ENCODE data around the gene GTF2E1. TPM values are rescaled to one million over a fixed set of nuclear protein-coding genes. Genes with fewer than 3 reads are reported as not detected.

The GTF2E1 gene
- total RNA-seq (10 to 100 TPM in 5 of 7 donors, 1 to 10 TPM in 2; 4.5 to 20.3 (median 11.7) TPM), polyA plus RNA-seq (10 to 100 TPM in 1 of 2 donors, 1 to 10 TPM in 1; 4.7 to 11.8 TPM)
- long read RNA-seq, donor 1, transcript GTF2E1-201 (5 exons, 3,012 nt) = major isoform, 6 of 7 reads
- long read RNA-seq, donor 1, partial matches to known transcripts = 1 of 7 reads
- long read RNA-seq, donor 1, other reads (novel, unspliced or antisense) = 0 of 7 reads
- long read RNA-seq, donor 2, transcript GTF2E1-201 (5 exons, 3,012 nt) = major isoform, 13 of 14 reads
- long read RNA-seq, donor 2, partial matches to known transcripts = 0 of 14 reads
- long read RNA-seq, donor 2, other reads (novel, unspliced or antisense) = 0 of 14 reads
- long read RNA-seq, donor 3, transcript GTF2E1-201 (5 exons, 3,012 nt) = major isoform, 6 of 9 reads
- long read RNA-seq, donor 3, partial matches to known transcripts = 2 of 9 reads
- long read RNA-seq, donor 3, other reads (novel, unspliced or antisense) = 1 of 9 reads

GRCh38 chr3:120742198-120742848, at the start of gene GTF2E1, which contains the start of gene RABL3:
Gene GTF2E1 (plus strand): TSS chr3:120742744. CDS start chr3:120750553, 7,809 bp downstream.
Gene RABL3 (minus strand): TSS chr3:120742516. CDS start chr3:120742507, 9 bp downstream.
- Histone ChIP-seq H3K27me3 (no peaks in the 10 kb centered on the region), H3K4me1 (ENCODE audit: insufficient read depth) (peaks cover 7% of the 10 kb centered on the region), H3K36me3 (no peaks in the 10 kb centered on the region), H3K27ac (peak within 1 kb of the TSS; percentile 84 to 85), H3K4me3 (peak within 1 kb of the TSS; percentile 90), H3K9me3 (peaks cover 0 to 6% of the 10 kb centered on the region in 2 donors)
- intact Hi-C loops (cut with DNase I) = loop anchor here in 1 of 4 donors (10.0 kb wide), 1 partner anchor 178 kb away; no protein-coding TSS in a partner anchor
- peak; percentile 94 to 98 (median 97) for DNase-seq
- no peak for TF ChIP-seq CTCF (IDR thresholded peaks at IDR 0.05)
- TF ChIP-seq POLR2A (IDR thresholded peaks at IDR 0.05) = peak; percentile 49
- 0 to 1% (median 0%) methylated on average over 39 of the region's 39 CpGs for WGBS, 3 donors

- H3K36me3 ChIP-seq = no peaks in the 10 kb centered on the region
- H3K4me3 ChIP-seq = no peak overlapping the region
- no peaks in the 10 kb centered on the region for H3K9me3 ChIP-seq
- WGBS, 3 donors = 35 to 67% (median 52%) methylated on average over 1 of the region's 1 CpG
- no peak overlapping the region for H3K27ac ChIP-seq
- H3K27me3 ChIP-seq = no peaks in the 10 kb centered on the region
- intact Hi-C loops (cut with DNase I) = no loop called here
- no peak for DNase-seq
- no peaks in the 10 kb centered on the region for H3K4me1 ChIP-seq (ENCODE audit: insufficient read depth)
- TF ChIP-seq POLR2A (IDR thresholded peaks at IDR 0.05) (no peak), CTCF (IDR thresholded peaks at IDR 0.05) (no peak), EP300 (IDR thresholded peaks at IDR 0.05) (no peak)
These were observed 48.9 kb upstream of the GTF2E1 start for GRCh38 chr3:120693439-120694171.

- TF ChIP-seq EP300 (IDR thresholded peaks at IDR 0.05) = no peak
- no peak for TF ChIP-seq CTCF (IDR thresholded peaks at IDR 0.05)
- no peak for TF ChIP-seq POLR2A (IDR thresholded peaks at IDR 0.05)
- no peak for DNase-seq
- WGBS, 3 donors = 86 to 92% (median 88%) methylated on average over 3 of the region's 3 CpGs
- H3K36me3 ChIP-seq = no peaks in the 10 kb centered on the region
- no peak overlapping the region for H3K4me3 ChIP-seq
- intact Hi-C loops (cut with DNase I) = no loop called here
- no peaks in the 10 kb centered on the region for H3K27me3 ChIP-seq
- H3K4me1 ChIP-seq (ENCODE audit: insufficient read depth) = no peaks in the 10 kb centered on the region
- peaks cover 0 to 4% of the 10 kb centered on the region in 2 donors for H3K9me3 ChIP-seq
- H3K27ac ChIP-seq = no peak overlapping the region
These were observed 43.2 kb upstream of the GTF2E1 start for GRCh38 chr3:120699333-120699732.

Measured in ovary (tissue), 10 donors.